Bronchial smooth muscle cell (primary cell): ENCODE results near the gene CA10. TPM values are rescaled to one million over a fixed set of nuclear protein-coding genes. Genes with fewer than 3 reads are reported as not detected.

Source experiments
- total RNA-seq: library from RNA; depleted of rRNA; stranded (reverse); fragments of >200 nt; gene quantifications from 2 replicates; pipeline ENCODE4 v1.2.1, GENCODE V29; 2014

Gene CA10
- not detected in 2 replicates for total RNA-seq

DNA sequence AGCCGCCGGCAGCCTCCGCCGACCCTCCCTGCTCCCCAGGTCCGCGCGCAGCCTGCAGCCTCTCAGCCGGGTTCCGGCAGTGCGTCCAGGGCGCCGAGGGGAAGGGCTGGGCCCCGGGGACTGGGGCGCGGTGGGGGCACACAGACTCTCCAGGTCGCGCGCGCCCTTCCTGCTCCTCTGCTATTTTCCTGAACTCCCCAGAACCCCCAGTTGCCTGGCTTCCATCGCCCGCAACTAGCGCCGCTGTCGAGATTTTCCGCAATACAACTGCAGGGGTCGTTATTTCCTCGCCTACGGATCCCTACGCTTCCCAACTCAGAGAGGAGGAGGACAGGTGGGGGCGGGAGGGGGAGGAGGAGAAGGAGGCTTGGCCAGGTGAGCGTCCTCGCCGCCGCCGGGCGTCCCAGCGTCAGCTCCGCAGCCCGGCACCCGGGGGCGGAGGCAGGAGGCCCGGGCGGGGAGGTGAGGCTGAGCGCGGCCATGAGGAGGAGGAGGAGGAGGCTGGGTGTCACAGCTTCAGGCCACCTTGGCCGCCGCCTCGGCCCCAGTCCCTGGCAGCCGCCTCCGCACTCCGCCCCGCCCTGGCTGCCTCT, at the start of gene CA10:
CA10 (minus strand) TSS at position 265 of the 593 bp plus-strand sequence.

